HK-2 (cell line): ENCODE measurements around the gene ALX3.

Experiments used
- DNase-seq: peaks from one replicate; pipeline ENCODE4 v3.0.0-alpha.2; 2018; ENCODE audit not compliant: unreplicated experiment

Gene ALX3

DNA sequence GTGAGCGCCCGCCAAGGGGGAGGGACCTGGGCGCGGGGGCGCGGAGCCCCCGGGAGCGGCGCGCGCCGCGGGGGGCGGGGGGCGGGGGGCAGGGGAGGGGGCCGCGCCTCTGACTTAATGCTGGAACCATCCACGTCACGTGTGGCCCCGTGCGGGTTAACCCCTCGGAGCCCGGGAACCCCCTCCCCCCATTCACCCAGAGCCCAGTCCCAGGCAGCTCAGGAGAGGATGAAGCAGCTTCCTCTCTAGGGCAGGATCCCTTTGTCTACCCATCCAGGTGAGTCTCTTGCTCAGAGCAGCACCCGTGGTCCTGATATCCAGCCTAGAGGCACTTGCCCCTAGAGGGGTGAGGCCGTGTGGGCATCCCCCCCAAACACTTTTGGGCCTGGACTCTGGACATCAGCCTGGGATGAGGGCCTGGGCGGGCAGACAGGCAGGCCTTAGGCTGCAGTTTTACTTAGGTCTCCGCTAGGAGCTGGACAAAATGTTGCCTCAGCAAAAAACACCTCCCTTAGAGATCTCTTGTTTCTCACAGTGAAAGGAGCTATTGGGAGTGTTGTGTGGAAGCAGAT is at the start of gene ALX3:
Gene ALX3, minus strand, starts transcription at position 2 of the 572 bp plus-strand sequence. CDS start 60 bp downstream, outside the sequence.
- DNase-seq, result no peak

DNA sequence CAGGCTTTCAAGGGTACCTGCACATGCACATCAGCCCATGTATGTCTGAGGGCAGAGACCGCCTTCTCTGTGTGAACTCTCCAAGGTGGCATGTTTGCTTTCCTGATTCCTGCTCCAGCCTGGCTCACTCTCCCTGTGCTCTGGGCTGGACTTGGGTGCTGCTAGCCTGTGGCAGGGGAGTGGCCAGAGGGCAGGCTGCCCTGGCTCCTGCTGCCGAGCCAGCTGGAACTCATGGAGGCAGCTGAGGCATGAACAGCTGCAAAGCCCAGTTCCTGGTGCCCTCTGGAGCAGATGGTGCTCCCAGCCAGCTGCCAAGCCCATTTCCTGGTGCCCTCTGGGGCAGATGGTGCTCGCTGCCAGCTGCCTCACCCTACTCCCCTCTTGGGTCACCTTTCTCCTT is 49.4 kb upstream of the ALX3 start:
- no peak for DNase-seq

DNA sequence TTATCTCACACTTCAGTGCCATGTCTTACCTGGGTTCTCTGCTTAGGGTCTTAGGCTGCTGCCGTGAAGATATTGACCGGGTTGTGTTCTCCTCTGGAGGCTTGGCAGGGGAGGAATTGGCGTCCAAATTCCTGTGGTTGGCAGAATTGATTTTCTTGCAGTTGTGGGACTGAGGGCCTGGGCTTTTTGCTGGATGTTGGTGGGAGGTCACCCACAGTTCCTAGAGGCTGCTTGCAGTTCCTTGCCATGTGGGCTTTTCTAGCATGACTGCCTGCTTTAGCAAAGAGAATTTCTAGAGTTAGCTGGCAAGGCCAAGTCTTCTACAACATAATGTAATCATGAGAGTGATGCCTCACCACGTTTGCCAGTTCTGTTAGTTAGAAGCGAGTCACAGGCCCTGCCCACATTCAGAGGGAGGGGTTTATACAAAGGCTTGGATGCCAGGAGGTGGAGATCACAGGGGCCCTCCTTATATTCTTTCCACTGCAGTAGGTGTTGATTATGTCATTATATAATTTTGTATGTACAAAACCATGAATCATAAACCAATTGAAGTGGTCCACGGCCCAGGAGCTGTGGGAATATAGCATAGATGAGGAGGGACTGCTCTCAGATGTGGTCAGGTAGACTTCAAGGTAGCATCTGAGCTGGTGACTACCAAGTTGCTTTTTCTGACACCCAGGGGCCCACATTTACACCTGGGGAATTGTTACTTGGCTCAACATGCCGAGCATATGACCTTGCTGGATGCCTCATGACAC is 48.3 kb upstream of the ALX3 start:
- no peak for DNase-seq

DNA sequence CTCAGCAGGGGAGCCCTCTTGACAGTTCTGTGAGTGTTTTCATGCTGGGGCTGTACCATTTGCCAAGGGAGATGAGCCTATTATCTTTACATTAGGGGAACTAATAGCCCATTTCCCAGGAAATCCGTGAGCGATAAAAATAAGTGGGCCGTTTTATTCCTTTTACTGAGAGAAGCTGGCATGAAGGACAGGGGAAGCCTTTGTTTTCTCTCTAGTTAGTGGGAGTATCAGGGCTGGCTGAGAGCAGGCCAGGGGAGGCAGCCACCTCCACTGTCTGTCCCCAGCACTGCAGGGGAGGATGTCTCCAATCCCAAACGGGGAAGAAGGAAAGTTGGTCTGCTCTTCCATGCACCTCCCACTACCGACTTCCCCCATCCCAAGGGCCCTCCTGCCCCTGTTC is 44.3 kb upstream of the ALX3 start:
- no peak for DNase-seq

DNA sequence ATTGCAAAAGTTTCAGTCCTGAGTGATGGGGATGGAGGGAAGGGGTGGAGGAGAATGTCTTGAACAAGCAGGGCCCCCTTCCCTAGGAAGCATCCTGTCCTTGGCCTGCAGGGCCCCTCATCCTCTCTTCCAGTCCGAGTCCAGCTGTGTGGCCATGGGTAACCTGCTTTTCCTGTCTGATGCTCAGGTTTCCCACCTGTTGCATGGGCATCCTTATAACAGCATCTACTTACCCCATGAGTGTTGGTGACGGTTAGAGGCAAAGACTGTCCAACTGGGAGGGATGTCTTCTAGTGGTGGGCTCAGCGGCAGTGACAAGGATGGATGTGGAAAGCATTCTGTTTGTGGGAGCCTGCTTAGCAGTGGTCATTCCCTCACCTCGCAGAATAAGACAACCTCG is 43.7 kb upstream of the ALX3 start:
- no peak for DNase-seq

DNA sequence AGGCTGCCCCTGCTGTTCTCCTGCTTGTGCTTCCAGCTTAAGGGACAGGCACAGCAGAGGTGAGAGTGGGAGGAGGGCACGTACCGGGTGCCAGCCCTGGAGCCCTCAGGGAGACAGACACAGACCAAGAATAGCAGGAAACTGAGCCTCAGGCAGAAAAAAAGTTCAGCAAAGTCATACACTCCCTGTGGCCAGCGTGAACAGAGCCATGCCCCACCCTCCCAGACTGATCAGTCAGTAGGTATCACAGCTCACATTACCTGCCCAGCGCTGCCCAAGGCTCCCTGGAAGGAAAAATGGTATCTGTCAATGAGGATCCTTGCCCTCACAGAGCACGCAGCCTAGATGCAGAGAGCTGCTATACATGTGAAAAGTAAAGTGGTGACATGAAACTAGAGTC is 43.1 kb upstream of the ALX3 start:
- no peak for DNase-seq

DNA sequence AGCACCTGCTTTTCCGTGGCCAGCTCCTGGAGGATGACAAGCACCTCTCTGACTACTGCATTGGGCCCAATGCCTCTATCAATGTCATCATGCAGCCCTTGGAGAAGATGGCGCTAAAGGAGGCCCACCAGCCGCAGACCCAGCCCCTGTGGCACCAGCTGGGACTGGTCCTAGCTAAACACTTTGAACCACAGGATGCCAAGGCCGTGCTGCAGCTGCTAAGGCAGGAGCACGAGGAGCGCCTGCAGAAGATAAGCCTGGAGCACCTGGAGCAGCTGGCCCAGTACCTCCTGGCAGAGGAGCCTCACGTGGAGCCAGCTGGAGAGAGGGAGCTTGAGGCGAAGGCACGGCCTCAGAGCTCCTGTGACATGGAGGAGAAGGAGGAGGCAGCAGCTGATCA is 42.2 kb upstream of the ALX3 start:
- no peak for DNase-seq

DNA sequence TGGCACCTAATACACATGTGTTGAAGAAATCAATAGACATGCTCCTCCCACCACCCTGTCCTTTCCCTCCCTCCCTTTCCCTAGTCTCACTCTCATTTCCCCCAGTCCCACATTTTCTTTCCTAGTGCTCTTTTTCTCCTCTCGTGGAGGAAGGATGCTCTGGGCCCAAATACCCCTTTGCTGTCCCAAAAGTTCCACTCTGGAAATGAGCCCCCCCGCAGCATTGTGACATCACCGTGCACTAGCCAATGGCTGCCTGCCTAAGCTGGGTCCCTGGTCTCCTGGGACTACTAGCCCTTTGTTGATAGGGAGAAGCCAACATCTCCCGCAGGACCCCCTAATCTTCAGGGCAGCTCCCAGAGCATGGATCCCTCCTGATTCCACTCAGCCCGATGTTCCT is 41.7 kb upstream of the ALX3 start, which contains the start of gene UBL4B:
Gene UBL4B, plus strand, starts transcription at position 301 of the 400 bp plus-strand sequence. Its CDS starts 92 bp downstream, at position 393.
- DNase-seq, result no peak

DNA sequence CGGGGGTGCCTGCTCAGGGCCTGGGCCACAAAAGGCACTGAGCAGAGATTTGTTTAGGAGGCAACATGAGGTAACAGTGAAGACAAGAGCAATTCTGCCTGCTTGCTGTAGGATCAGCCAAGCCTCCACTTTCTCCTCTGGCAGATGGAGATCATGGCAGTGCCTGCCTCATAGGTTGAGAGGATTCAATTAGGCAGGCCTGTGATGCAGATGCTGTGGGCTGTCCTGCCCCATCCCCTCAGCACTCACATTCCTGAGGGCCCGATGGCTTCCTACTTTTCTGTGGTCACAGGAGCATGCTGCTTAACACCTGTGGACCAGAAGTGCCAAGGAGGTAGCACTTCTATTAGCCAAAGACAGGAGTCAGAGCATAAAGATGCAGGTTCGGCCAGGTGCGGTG is 40.6 kb upstream of the ALX3 start:
- no peak for DNase-seq

DNA sequence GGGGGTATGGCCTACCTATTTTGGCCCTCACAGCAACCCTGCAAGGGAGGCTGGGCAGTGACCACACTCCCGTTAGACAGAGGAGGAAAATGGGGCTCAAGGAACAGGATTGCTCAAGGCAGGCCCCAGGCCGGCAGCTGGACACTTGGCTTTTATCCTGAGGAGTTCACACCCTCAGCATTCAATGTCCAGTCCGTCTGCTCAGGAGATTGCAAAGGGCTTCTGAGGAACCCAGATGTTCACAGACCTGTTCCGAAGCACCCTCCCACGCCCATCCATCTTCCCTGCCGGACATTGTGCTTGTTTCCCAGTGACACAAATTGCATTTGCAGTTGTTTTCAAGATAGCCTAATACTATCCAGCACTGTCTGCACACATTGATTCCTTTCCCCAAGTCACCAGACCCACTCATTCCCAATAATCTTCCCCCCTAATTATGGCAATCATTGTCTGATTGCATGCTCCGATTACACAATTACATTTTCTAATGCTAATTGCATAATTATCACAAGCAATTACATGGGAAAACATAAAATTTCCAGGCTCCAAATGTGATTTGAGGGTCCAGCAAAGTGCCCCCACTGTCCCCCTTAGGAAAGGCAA is 37.5 kb upstream of the ALX3 start:
- no peak for DNase-seq

DNA sequence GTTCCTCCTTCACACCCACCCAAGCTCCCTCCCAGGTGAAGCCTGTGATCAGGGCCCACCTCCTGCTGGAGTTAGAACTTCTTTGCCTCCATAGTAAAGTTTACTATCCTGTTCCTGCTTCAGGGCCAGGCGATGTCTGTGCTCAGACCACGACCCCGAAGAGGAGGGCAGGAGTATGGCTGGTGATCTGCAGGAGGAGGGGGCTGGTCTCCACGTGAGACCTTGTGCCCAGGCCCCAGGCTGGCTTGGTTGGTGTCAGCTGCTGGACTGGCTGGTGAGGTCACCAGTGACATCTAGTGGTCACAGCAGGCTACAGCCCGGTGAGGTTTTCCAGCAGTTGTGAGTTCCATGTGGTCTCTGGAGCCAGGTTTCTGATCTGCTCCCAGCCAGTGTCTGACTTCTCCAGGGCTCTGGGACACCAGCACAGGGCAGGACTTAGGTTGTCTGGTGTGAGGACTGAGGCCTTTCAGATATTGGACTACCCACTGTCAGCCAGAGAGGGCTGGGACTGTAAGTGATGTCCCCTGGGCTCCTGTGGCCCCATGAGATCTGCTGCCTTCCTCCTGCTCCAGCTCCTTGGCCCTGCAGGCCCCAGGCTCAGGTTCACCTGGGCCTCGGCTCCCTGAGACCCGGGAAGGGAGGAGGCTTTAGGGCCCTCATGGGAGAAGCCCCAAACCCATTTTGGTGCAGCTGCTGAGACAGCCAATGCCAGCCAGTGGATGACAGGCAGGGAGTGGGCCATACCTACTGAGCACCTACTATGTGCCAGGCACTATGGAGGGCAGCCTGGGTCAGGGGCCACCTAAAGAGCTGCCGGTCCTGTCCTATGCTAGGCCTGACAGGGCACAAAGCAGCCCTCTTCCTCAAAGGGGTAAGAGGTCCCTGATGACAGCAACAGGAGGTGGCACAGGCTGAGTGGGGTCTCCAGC is 35.8 kb upstream of the ALX3 start:
- peak; percentile 66 for DNase-seq

DNA sequence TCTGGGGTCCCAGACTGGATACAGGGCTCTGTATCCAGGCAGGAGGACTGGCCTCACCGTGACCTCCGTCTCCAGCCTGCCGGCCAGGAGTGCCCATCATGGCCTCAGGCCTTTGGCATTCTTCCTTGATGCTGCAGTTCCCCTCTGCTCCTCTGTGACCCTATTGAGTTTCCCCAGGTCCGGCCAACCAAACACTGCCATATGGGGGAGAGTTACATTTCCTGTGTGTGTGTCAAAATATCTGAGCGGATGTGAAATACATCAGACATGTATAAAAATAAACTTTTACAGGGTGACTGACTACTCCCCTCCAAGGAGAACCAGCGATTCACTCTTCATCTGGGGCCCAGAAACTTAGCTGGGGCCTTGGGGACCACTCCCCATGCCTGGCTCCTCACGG is 31.6 kb upstream of the ALX3 start:
- DNase-seq, result no peak

DNA sequence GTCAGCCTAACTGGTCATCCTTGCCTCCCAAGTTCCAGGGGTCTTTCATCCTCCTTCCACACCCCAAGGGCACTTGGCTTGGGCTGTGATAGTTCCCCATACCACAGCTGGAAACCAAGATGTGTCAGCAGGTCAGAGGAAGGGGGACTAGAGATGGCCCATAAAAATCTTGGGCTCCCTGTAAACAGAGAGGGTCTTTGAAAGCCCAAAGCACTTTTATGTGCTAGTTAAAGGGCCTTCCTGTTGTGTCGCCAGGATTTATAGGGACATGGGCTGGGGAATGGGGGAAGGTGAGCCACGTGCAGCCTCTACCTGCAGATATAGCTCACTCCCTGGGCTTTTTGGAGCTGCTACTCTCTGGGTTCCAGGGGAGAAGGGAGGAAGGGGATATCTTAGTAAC is 29.9 kb upstream of the ALX3 start:
- no peak for DNase-seq

DNA sequence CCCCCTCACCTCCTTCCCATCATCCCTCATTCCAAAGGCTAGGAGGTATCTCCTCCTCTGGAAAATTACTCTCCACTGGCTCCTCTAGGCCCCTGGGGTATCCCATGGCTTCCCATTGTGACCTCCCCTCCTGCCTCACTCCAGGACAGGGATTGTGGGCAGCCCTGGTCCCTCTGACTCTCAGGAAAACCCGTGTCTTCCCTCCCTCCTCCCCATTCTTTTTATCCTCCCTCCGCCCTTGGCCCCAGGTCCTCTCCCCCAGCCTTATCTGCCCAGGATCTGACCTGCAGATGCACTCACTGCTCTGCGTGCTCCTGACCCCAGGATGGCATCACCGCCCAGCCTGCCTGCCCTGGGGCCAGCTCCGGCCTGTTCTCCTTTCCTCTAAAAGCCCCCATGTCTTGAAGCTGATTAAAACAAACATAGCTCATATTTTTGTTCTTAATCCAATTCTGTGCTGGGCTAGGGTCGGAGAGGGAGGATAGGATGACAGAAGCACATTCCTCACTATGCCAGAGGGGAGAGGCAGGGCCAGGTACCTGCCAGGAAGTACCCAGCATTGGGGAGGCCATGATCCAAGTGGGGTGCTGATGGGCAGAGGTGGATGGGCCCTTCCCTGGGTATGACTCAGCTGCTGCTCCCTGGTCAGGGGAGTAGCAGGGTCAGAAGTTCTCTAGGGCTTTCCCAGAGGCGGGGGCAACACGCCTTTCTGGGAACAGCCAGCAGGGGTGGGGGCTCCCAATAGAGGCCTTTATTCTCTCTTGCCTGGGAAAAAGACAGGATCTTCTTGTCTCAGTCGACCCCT is 28.0 kb upstream of the ALX3 start:
- no peak for DNase-seq

DNA sequence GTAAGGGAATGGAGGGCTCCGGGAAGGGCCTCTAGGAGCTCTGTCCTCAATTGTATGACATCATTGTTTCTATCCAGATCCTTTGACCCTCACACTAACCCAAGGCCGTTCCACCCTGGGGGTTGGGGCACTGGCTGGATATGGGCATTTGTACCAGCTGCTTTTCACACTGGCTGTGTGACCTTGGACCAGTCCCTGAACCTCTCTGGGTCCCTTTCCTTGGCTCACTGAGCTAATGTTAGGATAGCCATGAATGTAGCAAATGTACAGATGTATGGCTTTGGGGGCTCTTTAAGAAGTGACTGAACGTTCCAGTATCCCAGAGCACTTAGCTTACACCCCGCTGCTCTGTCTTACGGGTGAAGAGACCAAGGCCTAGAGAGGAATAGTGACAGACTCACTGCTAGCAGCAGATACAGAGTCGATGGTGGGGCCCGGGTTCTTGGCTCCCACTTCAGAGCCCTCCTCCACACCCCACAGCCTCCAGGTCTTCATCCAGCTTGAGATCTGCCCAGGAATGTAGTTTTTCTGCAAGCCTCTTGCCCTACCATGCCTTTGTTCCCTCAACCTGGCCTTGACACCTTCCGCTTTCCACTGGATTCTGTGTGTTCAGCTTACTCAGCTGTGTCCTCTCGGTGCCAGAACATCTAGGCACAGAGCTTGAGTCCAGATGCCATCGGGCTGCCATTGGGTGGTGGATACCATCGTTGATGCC is 27.2 kb upstream of the ALX3 start:
- DNase-seq, result no peak

DNA sequence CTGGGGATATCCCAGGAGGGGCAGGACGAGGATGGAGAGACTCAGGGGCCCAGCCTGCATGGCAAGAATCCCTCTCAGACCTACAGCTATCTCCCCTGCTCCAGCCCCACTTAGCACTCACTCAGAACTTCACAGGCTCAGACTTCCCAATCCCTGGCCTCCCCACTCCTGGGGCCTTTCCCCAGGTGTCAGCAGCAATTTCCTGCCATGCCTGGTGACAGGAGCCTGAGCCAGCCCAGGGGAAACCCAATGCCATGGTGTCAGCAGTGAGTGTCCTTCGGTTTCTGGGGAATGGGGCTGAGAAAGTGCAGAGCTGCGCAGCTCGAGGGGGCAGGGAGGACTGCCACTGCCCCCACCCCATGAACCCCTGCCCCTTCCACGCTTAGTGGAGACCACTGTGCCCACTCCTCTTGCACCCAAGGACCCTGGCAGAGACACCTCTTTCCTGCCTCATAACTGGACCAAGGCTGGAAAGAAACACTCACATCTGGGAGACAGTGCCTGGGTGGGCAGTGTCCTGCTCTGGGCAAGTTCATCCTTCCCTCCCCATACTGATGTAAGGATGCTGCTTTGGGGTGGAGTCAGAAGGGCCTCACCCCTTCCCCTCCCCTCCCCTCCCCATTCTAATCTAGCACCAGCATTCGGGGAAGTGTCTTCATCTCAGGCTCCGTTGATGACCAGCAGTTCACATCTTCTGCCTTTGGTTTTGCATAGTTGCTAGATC is 24.6 kb upstream of the ALX3 start:
- no peak for DNase-seq

DNA sequence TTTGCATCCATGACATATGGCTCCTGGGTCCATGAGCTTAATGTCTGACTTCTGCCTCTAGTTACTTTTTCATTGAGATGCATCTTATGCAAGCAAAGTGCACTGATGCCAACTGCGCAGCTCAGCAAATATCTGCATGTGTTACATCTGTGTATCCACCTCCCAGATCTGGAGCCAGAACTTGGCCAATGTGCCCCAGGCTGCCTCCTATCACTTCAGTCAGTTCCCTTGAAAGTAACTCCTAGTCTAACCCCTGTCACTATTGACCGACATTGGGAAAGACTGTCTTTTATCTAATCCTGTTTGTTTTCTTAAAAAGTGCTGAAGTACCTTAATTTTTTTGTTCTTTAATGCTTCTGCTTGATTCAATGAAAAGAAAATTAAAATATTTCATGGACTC is 22.5 kb upstream of the ALX3 start:
- no peak for DNase-seq

DNA sequence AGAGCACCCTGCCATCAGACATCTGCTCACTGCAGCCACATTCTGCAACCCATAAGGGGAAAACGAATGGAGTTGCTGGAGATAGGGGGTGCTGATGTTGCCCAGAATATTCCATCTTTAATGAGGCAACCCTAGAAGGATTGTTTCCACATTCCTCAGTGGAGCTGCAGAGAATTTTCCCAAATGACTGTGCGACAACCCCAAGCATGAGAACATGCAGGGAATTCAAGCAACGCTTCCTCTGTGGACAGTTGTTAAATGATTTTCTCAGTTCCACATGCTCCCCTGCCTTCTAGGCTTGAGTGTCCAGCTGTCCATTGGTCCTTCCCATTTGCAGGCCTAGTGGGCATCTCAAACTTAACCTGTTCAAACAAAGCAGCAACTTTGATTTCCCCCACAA is 21.3 kb upstream of the ALX3 start:
- no peak for DNase-seq

DNA sequence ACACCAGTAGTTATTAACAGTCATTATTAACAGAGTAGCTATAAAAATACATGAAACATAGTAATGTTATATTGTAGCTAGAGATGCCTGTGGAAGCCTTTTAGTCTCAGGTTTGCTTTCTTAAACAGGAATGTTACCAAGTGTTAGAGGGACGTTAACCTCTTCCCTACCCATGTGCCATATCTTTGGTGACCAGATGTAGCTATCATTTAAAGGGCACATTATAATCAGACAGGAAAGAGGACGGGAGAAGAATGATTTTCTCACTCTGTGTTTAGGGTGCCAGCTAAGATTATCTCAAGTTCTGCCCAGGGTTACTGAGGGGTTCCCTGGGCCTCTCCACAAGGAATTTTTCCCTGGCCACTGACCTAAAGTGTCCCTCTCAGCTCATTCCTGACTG is 20.9 kb upstream of the ALX3 start:
- no peak for DNase-seq
